ENCODE results near the gene RAB43. TPM values are rescaled to one million over a fixed set of nuclear protein-coding genes. Genes with fewer than 3 reads are reported as not detected.
A peak's percentile ranks its signal among the peaks of the same experiment; 100 is the strongest.
"Not testable (repeated sequence)": the region's sequence is repeated elsewhere in the genome, so short reads cannot be mapped to it uniquely, and the experiment has no call there.

RAB43 gene
- total RNA-seq, 1 donor from 2014 or later = 3.9 TPM

DNA sequence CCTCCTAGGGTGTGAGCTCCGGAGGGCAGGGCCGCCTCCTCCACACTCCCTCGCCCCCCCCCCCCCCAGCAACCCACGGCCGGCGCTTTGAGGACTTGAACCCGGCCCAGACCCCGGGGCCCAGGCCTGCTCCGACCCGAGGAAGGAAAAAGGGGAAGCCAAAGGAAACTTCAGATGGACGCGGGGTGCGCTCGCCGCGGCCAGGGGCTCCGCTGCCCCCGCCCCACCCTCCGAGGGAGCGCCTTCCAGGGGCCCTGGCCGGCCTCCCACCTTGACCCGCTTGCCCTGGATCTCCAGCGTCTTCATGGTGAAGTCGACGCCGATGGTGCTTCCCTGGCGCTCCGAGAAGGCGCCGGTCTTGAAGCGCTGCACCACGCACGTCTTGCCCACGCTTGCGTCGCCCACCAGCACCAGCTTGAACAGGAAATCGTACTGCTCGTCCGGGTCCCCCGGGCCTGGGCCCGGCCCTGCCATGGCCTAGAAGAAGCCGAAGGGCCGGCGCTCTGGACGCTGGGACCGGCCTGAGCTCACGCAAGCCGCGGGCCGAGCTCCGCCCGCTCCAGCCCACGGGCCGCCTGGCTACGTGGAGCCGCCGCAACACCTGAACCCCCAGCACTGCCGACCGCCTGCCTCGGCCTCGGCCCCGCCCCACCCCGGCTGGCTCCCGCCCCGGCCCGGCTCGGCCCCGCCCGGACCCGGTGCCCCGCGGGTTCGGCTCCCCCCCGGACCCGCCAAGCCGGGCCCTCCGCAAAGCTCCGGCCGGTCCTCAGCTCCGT is 400 bp downstream of the RAB43 start:
- DNase-seq = no peak

DNA sequence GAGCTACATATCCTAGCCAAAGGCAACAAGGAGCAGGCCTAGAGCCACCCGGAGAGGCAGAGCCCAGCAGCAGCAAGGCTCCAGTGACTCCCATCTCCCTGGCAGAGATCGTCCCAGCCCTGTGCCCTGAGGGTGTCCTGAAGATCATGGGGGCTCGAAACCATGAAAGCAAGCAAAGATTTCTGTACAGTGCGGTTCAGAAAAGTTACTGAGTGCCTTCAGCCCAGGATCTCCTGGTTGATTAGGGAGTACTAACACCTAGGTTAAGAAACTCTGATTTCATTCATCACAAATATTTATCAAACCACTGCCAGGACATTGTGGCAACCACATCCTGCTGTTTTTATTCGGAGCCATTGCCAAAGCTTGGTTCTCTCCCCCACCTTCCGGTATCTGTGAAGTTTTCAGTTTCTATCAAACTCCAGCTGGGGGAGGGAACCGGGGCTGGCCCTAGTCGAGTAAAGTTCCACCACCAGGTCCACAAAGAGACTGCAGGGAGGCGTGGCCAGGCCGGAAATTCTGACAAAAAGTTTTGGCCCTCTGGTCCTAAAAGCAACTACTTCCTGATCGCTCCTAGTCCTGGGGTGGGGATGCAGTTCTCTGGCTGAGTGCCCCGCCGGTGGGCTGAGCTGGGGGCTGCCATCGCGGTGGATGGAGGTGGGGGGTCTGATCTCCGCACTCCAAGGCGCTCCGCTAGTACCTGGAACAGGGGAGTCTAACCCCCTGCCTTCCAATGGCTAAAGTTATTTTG is 1.2 kb downstream of the RAB43 start:
- DNase-seq = peak; percentile 71

DNA sequence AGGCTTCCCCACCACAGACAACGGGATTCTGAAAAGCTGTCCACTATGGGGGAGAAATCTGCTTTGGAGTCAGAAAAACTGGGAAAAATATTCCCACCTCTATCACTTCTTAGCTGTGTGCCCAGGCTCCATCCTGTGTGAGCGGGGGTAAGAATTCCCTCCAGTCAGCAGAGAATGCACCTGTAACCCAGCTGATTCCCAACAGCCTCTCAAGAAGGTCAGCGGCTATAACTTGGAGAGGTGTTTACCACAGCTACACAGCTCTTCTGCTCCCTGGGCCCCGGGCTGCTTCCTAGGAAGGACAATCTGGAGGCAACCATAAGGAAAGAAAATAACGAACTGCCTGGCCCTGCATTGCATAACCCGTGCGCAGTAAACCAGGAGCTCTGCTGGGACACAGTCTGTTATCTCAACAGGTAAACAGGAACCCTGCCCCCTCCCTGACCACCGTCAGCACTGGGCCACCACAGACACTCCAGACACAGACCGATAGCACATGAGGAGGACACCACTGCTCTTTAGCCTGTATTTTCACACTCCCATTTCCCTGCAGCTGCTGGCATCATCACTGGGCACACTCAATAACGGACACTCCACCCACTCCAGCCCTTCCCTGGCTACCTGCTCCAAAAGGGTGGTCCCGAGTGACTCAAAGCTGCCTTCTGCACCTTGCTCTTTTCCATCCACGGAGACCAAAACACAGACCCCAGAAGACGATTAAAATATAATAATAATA is 2.1 kb downstream of the RAB43 start:
- no peak for DNase-seq

DNA sequence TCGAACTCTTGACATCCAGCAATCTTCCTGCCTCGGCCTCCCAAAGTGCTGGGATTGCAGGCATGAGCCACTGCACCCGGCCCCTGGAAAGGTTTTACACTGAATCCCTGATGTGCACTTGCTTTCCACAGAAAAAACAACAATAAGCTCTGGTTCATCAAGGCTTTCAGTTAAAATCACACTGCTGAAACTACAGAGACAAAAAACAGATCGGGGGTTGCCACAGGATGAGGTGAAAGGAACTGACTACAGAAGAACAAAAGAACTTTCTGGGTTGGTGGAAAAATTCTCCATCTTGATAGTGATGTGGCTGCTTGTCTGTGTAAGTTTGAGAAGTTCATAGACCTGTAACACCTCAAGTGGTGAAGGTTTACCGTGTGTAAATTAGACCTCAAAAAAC is 2.9 kb downstream of the RAB43 start:
- DNase-seq = no peak

DNA sequence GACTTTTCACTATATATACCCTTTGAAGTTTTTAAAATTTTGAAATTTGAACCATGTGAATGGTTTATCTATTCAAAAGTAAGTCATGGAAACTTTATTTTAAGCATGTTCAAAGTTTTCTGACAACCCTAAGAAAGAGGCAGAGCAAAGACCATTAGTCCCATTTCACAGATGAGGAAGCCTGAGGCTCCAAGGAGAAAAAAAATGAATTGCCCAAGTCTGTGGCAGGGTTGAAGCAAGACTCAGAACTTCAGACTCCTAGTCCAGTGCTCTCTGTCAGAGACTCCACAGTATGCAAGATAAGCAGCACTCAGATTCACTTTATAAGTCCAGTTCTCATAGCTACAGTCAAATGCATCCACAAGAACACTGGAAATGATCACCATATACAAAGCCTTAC is 4.5 kb downstream of the RAB43 start:
- no peak for DNase-seq

DNA sequence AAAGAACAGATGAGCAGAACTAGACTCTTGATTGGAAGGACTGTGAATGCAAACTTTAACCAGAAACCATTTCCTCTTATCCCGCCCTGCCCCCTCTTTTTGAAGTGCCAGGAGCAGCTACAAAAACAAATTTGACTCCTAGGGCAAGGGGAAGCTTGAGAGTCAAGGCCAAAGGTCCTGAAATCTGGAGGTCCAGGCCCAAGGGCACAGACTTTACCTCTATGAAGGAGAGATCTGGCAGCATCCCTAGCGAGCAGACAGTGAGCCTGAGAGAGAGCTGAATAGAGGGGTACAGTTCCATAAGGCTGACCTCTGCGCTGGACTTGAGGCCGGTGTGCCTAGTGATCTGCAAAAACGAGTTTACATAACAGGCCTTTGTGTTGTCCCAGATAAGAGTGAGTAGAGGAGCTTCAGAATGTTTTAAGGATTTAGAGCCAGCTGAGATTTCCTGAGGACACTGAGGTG is 5.1 kb downstream of the RAB43 start:
- DNase-seq = no peak

DNA sequence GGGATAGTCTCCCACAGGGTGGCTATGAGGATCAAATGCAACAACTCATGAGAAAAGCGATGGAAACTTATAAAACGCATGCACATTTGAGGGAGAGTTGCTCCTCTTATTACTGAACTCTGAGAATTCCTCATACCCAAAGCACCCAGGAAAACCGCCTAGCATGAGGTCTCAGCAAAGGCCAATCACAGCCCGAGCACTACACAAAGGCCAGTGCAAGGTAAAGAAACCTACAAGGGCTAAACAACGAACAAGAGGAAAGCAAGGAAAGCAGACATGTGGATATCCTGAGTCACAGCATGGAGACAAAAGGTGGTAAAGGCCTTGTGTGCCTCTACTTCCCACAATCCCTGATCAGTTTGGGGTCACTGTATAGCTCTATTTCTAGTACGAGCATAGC is 7.1 kb downstream of the RAB43 start:
- no peak for DNase-seq

DNA sequence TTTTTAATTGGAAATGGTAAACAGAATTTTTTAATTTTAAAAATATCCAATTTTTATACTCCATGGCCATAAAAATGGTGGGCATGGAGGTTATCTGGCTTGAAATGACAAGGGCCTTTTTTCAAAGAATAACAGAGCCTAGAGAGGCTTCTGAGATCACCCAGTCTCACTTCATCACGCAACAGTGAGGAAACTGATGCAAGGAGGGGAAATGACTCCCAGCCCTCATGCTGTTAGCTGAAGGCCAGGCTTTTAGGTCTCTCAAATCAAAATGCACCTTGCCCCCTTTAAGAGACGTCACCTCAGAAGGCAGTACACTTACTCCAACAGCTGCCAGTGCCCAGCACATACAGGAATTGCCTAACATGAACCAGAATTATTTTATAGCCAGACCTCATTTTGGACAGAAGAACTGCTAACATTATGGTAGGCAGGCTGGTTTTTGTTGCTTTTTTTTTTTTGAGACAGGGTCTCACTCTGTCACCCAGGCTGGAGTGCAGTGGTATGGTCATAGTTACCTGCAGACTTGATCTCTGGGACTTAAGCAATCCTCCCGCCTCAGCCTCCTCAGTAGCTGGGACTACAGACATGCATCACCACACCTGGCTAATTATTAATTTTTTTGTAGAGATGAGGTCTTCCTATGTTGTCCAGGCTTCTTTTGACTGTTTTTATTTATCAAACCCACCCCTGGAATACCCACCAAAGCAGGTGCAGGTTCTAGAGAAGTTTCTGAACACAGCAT is 9.1 kb downstream of the RAB43 start:
- DNase-seq = no peak

DNA sequence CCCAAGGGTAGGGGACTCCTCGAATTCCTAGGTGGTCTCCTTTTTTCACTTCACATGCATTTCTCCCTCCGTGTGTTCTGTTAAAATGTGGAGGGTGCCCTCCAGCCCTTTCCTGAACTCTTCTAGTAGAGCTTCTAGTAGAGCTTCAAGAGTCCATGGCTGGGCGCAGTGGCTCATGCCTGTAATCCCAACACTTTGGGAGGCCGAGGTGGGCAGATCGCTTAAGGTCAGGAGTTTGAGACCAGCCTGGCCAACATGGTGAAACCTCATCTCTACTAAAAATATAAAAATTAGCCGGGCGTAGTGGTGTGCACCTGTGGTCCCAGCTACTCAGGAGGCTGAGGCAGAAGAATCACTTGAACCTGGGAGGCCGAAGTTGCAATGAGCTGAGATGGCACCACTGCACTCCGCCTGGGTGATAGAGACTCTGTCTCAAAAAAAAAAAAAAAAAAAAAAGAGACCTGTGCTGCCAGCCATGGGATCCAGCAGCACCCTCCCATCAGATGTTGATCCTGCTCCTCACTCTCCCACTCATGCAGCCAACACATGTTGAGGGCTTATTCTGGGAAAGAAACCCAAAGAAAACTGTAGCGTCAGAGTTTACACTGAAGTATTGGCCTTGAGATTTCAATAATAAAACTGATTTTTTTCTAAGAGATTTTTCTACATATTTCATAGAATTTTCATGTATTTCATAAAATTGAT is 10.4 kb downstream of the RAB43 start:
- DNase-seq = not testable (repeated sequence)

DNA sequence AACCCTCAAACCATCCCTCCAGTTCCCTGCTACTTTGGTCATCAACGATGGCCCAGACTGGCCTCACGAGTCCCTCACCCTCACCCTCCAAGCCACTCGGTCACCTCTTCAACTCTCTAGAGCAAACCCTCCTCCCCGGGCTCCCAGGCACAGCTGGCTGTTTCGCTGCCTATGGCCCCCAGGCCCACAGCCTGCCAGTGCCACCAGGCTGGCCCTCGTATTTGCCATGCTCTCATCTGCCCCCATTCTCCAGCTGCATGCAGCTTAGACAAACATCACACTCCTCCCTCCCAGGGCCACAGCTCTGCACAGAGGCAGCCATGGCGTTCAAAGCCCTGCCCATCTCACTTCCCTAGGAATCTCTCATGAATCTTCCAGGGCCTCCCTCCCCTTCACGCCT is 13.8 kb downstream of the RAB43 start:
- no peak for DNase-seq

DNA sequence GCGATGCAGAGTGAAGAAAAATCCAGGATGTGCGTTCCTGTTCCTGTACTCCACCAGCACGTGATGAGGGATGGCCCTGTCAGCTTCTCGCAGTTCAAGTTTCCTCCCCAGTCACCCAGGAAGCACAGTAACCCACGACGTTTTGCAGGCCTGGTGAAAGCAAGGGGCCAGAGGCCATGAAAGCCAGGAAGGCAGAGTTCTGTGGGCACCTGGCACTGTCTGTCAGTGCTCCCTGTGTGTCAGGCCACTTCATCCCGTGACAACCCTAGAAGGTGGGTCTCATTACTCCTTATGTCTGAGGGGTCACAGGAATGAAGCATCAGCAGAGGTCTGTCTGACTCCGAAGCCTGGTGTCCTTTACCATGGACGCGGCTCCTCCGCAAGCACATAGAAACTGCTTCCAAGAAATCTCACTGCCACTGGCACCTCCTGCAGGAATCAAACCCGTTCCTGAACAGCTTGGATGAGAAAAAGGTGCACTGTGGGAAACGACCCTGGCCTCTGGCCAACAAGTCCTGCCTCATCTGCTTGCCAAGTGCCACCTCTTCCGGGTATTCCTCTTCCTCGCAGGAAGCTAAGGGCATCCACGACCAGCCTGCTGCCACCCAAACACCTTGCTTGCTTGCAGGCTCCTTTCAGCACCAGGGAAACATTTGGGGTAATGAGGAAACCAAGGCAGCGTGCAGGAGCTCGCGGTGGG is 14.6 kb downstream of the RAB43 start:
- DNase-seq = no peak

DNA sequence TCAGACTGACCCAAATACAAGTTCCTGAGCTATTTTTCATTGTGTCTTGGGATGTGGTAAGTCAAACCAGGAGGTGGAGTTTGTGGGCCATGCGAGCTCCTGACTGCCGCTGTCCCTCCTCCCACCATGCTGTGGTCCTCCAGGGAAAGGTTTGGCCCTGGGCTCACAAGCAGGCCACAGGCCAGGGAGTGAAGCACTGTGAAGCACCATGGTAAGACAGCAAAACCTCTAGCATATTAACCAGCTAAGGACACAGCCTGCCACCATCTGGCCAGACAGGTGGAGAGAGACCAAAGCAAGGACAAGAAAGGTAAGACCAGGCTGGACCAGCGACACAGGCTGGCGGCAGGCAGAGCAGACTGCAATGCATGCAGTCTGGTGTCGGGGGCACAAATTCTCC is 15.3 kb downstream of the RAB43 start:
- DNase-seq = no peak

DNA sequence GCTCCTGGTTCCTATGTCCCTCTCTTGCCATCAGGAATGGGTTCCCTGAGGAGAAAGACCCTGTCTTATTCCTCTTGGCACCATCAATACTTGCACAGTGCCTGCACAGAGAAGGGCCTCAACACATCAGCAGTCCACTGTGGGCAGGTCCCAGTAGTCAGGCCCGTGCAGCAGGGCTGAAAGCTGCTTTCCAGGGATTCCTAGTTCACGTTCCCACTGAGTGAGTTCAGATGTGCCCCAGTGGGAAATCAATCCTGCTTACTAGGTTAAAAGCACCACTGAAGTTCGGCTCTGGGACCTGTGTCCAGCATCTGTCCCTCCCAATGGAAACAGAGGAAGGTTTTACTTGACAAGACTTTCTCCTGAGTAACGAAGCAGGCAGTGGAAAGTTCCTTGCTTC is 15.7 kb downstream of the RAB43 start:
- DNase-seq = no peak

DNA sequence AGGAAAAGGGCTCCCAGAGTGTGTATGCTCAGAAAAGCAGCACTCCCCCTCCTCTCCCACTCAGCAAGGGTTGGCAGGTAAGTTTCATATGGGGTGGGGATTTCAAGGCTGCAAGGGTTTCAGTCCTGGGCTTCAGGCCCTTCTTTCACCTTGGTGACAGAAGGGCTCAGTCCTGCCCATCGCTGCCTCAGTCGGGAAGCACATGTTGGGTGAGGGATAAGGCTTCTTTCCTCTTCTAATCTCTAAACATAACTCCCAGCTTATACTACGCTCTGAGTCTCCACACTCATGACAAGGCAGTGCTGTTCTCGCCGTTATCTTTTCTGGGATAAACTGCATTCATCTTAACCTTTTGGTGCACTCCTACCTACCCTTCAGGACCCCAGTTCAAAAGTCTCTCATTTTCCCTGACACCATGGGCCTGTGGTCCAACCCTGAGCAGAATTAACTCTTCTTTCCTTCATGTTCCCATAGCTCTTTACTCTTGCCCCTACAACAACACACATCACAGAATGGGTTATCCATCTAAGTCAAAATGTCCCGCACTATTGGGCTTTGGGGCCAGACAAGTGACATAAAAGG is 17.0 kb downstream of the RAB43 start:
- DNase-seq = no peak

DNA sequence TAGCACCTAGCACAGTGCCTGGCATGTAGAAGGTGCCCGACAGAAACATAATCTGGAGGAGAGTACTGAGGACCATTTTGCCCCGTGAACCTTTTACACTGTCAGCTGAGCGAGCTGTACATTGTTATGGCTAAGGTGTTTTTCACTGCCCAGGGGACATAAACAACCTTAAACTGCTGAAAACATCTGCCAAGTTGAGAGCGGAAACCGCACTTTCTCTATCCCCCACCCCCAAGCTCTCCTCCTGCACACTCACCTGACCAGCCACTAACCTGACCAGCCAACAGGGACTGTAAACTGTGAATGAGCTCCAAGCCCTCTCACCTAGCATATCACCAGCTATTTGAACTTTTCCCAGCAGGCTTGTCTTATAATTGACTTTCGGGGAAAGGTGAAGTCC is 17.6 kb downstream of the RAB43 start:
- no peak for DNase-seq

DNA sequence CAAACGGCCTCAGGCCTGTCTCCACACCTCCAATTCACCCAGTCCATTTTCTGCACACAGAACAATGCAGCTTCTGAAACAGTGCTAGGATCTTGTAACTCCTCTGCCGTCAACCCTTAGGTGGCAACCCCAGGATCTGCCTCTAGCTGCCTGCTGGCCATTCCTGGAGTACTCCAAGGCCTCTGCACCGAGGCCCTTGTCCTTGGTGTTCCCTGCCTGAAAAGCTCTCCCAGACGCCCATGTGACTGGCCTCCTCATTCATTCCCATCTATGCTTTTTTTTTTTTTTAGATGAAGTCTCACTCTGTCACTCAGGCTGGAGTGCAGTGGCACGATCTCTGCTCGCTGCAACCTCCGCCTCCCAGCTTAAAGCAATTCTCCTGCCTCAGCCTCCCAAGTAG is 18.3 kb downstream of the RAB43 start:
- no peak for DNase-seq

DNA sequence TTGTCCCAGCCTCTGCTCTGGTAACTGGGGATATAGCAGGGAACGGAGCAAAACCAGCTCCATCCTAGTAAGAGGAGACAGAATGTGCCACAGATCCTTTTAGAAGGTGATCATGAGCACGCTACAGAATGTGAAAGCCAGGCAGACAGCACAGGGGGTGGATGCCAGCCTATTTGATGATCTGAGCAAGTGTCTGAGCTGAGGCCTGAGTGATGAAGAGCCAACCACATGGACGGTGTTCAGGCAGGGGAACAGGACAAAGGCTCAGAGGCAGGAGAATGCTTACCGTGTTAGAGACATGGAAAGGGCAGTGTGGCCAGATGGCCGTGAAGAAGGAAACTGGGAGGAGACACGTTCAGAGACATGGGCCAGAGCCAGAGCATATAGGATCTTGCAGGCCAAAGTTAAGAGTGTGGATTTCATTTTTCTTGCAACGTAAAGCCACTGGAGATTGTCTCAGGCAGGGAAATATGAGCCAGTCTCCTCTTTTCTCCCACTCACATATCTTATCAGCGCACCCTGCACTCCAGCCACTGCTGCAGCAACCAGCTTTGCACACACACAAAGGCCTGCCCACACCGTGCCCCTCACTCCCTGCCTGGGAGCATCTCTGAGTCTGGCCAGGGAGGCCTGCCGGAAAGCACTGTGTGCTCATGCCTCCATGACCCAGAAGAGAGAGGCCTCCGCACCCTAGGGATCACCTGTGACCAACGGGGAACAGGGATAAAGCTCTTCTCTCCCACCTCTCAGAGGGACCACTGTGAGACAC is 20.1 kb downstream of the RAB43 start:
- no peak for DNase-seq

DNA sequence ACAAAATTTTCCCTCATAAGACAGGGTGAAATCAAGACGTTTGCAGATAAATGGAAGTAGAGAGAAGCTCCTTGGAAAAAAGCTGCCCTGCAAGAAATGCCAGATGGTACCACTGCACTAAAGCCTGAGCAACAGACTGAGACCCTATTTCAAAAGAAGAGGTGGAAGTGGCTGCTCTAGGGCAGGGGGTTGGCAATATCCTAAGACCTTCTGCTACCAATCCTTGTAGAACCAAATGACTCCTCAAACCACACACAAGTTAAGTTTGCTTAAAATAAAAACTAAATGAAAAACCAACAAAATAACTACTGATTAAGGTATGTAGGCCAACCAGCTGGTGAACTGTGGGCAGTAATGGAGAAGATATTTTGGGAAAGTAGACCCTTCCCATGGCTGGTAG is 21.3 kb downstream of the RAB43 start:
- DNase-seq = no peak

DNA sequence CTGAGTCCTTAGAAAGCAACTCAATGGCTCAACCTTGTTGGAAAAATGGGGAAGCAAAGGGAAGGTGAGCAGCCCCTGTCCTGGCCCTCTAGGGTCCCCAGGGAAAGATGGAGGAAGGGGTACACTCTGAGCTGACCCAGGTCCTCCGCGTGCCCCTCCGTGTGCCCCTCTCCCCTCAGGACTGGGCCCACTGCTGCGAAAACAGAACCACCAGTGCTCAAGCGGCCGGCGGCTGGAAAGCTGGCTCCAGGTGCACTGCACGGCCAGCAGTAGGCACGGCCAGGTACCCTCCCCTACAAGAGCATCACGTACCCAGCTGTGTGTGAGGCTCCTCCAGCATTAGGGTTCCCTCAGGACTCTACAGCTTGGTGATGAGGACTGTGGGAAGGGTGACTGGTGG is 26.3 kb downstream of the RAB43 start:
- no peak for DNase-seq

DNA sequence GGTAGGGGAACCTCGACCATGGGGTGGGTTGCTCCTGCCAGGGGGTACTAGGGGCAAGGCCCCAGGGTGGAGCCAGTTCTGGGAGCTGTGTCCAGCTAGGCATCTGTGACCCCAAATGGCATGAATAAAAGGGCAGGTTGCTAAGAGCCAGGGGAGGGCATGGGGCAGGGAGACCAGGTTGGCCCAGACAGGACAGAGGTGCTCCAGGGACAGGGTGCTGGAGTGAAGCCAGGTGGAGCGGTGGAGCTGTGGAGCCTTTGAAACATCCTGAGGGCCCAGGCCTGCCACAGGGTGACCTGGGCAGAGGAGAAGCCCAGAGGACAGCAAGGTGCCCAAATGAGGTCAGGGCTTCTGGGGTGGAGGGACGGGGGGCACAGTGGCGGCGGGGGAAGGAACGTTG is 33.3 kb downstream of the RAB43 start:
- not testable (repeated sequence) for DNase-seq

Data from skin of body (tissue), 2 donors.